Mammary epithelial cell (primary cell): Measurements from ENCODE around the gene PLEKHA8.

Source experiments
- CTCF ChIP-seq, 2 donors: IDR thresholded peaks in 1 of 2; conservative IDR thresholded peaks in 1 of 2; 2 replicates each; pipeline ENCODE4 v1.5.1; 2011 to 2012; ENCODE audit warnings: inconsistent platforms in 2 of 2, low read length in 2 of 2, mild to moderate bottlenecking in 2 of 2, control low read depth in 1 of 2, low read depth in 1 of 2; ENCODE audit not compliant: insufficient read depth in 1 of 2; ENCODE audit errors: extremely low read depth in 1 of 2
- EZH2 ChIP-seq: IDR thresholded peaks from 2 replicates; pipeline ENCODE4 v1.6.1; 2012; ENCODE audit warnings: low read length, inconsistent platforms, borderline replicate concordance

GRCh38 chr7:30114536-30115238 lies 86.5 kb downstream of the PLEKHA8 start:
- TF ChIP-seq CTCF (conservative IDR thresholded peaks at IDR 0.05 in 1 of 2, IDR thresholded peaks at IDR 0.05 in 1 of 2; ENCODE audit: extremely low read depth in 1 of 2, insufficient read depth in 1 of 2, low read depth in 1 of 2, low read length in 2 of 2) (no peak), EZH2 (no peak)
